NCI-H146 treated with DMSO at 0.1 percent for 48 hours (cell line): ENCODE measurements around the gene SLC35B2.
"Not testable (repeated sequence)": the region's sequence is repeated elsewhere in the genome, so short reads cannot be mapped to it uniquely, and the experiment has no call there.

Experiments
- DNase-seq: peaks from one replicate; lab custom pipeline; 2025; ENCODE audit not compliant: unreplicated experiment; lab: John Stamatoyannopoulos, UW

The SLC35B2 gene

GRCh38 chr6:44235891-44236516, 21.3 kb downstream of the SLC35B2 start:
- no peak for DNase-seq

- no peak for DNase-seq
Measured at GRCh38 chr6:44235269-44235668, 22.1 kb downstream of the SLC35B2 start.

- no peak for DNase-seq
Measured at GRCh38 chr6:44234101-44235025, 23.0 kb downstream of the SLC35B2 start.

GRCh38 chr6:44233567-44234100, 23.7 kb downstream of the SLC35B2 start:
- DNase-seq: no peak

- no peak for DNase-seq
Measured at GRCh38 chr6:44232676-44233566, 24.4 kb downstream of the SLC35B2 start.

GRCh38 chr6:44231426-44231825, 25.9 kb downstream of the SLC35B2 start:
- DNase-seq: not testable (repeated sequence)

GRCh38 chr6:44230034-44230675, 27.2 kb downstream of the SLC35B2 start:
- DNase-seq: no peak

GRCh38 chr6:44229376-44230033, 27.8 kb downstream of the SLC35B2 start:
- no peak for DNase-seq

GRCh38 chr6:44228836-44229235, 28.5 kb downstream of the SLC35B2 start:
- DNase-seq: no peak

GRCh38 chr6:44228433-44228832, 28.9 kb downstream of the SLC35B2 start:
- no peak for DNase-seq

GRCh38 chr6:44228031-44228430, 29.3 kb downstream of the SLC35B2 start:
- no peak for DNase-seq

- DNase-seq: no peak
Measured at GRCh38 chr6:44227148-44227793, 30.1 kb downstream of the SLC35B2 start.

GRCh38 chr6:44226368-44227147, 30.8 kb downstream of the SLC35B2 start:
- no peak for DNase-seq

- peak; percentile 96 for DNase-seq
Measured at GRCh38 chr6:44225579-44226325, 31.6 kb downstream of the SLC35B2 start.

GRCh38 chr6:44224965-44225305, 32.4 kb downstream of the SLC35B2 start:
- no peak for DNase-seq

- DNase-seq: no peak
Measured at GRCh38 chr6:44224029-44224964, 33.0 kb downstream of the SLC35B2 start.
